GM21737 (cell line): Measurements from ENCODE around the gene HLA-DMB.

ENCODE experiments used
- ATAC-seq: cut with Tn5 transposase; IDR thresholded peaks from one replicate; pipeline ENCODE4 v1.9.1; 2021; ENCODE audit warnings: mild to moderate bottlenecking, moderate library complexity; ENCODE audit not compliant: unreplicated experiment

The HLA-DMB gene

DNA sequence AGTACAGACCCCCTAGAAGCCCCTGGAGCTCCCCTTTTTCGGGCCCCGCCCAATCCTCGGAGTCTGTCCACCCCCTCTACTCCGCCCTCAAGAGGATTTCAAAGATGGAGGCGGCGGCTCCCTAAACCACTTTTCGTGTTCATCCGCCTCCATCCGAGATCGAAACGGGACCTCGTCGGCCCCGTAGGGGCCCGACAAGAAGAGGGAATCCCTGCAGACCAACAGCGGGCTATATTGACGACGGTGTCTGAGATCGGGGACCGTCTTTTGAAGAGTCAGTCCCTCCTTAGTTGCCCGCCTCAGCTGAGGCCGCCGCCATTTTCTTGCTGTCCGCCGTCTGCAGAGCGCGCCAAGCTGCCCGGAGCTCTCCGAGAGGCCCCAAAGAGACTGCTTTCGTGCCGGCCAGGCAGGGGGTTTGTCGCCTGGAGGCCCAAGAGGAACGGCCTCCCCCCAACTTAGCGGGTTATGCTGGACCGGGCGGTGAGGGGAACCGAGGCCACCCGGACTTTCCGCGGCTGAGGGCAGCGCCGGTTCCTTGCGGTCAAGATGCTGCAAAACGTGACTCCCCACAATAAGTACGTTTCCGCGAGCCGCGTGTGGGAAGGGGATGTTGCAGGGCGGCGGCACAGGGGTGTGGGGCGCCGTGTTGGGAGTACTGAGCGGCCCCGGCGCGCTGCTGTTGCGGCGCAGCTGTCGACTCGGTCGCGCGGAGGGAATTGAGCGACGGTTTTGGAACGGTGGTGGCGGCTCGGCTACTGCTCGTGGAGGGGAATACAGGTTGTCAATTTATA is 31.7 kb upstream of the HLA-DMB start:
- no peak for ATAC-seq

DNA sequence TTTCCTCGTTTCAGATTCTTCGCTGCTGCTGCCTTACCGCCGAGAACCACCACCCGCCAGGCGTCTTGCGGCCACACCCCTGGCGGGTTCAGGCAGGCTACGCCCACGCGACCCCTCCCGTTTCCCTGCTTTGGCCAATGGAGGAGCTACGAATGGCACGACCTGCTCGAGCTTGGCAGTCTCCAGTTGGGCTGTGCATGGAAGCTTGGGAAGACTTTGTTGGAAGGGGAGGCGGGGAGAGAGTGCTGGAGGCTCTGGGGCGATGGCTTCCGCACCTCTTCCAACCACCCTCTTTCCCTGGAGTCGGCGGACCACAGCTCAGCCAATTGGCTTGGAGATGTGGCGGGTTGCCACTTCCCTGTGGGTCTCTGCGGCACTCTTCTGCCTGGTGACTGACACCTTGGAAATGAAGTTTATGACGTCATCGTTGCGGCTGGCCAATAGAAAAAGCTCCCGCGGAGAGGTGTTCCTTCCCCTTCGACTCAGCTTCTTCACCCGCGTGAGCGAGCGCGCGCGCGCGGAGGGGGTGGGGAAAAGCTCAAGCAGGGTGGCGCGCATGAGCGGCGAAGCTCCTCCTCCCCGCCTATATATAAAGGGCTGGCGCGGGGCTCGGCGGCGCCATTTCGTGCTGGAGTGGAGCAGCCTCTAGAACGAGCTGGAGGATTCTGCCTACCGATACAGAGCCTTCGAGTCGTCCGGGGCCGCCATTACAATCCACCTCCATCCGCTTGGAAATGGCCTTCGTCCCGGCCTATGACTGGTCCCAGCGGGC is 30.9 kb upstream of the HLA-DMB start:
- ATAC-seq = peak; percentile 40

DNA sequence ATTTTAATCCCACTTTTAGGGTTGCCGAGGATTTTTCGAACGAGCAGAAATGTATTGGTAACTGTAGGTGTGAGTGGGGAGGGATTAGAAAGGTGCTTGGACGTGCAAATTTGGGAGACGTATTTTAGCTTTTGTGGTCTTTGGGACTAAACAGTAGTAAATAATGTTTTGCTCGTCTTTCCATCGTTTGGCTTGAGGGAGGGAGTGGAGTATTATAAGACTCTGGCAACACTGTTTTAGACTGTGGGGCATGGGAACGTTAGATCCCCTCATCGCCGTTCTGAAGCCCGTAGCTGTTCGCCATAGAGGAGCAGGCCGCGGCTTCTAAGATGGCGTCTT is 30.4 kb upstream of the HLA-DMB start:
- ATAC-seq = no peak

DNA sequence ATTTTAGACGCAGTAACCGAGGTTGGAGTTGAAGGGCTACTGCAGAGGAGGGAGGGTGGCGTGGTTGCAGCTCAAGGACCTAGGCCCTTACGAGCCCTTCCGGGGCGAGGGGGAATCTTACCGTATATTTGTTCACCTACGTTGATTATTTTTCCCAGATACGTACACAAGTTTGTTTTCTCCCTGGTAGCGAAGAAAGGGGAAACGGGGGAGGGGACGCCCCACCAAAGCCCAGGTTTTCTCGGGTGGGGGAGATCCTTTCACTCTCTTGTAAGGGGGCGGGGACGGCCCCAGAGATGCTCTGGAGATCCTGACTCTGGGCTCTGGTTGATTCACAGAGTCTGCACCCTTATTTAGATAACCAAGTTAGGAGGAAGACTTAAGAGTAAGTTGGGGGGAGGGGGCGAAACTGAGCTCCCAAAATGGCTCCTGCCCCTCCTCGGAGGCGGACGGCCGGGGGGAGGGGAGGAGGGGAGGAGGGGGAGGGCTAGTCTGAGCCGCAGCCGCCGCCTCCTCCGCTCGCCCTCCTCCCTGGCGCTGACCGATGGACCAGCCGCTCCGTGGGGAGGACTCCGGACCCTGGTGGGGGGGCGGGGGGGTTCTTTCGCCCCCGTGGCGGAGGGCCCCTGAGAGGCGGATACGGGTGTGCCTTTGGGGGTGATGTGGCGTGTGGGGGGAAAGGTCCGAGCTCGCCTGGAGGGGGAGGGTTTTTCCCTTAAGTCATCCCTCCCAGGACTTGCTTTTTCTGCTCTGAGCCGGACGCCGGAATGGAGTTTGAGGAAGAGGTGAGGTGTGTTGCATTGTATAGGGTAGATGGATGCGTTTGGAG is 29.8 kb upstream of the HLA-DMB start:
- no peak for ATAC-seq

DNA sequence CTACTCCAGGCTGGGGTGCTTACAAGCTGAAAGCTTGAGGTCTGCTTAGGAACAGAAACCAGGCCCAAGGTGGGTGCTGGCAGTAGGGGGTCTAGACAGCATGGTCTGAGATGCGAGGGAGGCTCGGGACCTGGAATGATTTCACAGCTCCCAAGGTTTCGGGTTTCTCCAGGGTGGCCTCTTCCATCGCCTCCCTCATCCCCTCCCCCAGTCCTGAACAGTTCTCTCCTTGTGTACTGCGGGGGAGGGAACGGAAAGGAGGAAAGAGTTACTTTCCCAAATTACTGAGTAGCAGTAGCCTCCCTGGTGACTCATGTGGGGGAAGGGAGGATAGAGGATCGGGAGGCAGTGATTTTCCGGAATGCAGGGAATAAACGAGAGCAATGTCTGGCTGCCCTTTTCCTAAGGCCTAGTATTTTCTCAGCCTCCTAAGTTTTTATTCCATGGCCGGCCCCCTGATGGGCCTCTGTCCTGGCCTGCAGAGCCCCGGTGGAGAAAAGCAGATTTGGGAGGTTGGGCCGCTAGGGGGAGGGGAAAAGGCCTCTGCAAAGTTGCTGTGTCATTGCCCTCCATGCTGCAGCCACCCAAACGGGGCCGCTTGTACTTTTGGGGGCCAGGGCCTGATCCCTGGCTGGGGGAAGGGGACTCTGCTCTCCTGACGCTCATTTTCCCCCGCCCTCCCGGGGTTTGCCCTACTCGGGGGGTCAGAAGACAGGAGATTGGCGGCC is 29.0 kb upstream of the HLA-DMB start:
- no peak for ATAC-seq

DNA sequence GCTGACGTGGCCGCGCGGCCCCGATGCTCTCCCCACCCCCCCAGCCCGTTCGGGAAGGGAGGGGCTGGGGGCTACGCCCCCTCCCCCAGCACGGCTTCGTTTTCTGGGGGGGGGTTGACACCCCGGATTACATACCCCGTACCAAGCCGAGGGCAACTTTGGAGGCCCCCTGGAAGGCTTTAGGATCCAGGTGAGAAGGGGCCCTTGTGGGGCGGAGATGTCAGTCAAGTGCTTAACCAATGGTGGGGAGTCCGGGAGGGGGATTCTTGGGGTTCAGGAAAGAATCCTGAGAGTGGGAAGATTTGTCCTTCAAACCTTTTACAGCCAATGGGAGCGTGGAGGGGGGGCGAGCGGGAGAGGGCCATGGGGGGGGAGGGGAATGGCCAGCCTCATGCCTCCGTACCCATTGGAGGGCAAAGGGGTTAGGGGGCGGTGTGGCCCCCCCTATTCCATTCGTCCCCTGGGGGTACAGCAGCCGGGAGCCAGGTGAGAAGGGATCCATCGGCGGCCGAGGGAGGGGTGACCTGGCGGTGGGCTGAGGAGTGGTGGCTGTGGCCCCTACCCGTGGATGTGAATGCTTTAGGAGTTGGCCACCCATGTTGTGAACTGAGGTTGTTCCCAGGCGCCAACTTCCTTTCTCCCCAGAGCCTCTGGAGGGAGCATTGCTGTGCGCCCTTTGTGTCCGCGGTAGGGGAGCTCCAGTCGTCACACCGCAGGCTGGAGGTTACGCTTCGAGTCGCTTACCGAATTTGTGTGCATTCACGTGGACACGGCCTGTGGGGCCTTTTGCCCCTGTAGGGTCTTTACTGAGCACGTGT is 28.2 kb upstream of the HLA-DMB start:
- ATAC-seq = no peak

DNA sequence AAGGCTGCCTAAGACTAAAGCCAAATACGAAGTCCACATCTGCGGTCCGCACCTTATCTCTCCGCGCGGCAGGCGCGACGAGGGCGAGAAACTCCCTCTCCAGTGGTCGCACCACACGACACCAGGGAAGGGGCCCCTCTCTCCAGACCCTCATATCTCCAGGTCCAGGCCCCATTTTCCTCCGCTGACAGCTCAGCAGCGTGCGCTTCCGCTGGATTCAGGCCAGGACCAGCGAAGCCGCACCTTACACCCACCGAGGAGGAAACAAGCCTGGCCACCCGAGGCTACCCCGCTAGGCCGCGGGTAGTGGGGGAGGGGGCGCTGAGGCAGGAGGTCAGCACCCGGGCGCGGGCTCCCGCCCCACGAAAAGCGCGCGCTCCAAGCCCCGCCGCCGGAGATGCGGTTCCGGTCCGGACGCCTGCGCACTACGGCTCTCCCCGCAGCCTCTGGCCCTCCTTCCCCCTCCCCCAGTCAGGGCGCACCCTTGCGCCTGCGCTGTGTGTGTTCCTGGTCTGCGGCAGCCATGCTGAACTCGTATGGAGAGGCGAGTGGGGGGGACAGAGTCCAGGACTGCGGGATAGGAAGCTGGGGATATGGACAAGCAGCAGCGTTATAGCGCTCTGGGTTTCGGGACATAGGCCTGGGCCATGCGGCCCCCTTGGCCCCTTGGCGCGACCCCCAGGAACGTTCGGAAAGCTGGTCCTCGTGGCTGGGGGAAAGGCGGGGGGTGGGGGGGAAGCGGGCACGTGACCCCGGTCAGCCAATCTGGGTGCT is 27.5 kb upstream of the HLA-DMB start, which contains the start of gene BRD2:
TSS of gene BRD2 (plus strand) at position 502 of the 774 bp plus-strand sequence. CDS start 4,305 bp downstream, outside the sequence.
- ATAC-seq = peak; percentile 37

DNA sequence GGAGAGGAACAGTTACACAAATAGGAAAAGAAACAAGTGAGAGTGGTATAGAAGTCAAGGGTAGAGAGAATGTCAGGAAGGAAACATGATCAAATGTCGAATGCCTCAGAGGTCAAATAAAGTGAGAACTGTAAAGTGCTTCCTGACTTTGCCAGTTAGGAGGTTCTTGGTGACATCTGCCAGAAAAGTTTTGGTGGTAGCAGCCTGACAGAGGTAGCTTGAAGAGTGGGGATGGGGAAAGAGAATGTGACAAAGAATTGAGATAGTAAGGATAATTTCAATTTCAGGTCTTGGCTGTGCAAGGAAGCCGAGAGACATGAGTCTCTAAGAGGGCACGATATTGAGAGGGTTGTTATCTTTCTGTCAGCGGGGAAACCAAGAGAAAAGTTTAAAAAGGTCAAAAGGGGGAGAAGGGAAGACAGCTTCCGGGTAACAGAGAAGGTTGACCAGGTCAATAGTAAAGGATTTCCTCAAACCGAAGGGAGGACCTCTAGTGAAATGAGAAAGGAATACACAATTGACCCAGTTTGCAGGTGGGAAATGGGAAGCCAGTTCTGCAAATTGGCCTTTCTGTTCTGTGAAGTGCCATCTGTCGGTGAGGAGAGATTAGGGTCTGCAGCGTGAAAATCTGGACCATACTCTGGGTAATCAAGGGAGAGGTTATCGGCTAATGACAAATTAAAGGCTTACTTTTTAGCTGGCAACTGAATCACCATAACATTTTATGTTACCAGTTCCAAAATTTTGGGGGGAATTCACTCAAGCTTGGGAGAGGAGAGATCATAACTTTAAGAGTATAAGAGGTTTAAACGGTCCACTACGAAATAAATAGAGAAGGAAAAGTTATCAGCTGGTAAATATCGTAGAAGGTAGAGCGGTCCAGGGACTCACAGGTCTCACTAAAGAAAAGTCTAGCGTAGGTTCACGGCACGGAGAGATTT is 26.6 kb upstream of the HLA-DMB start:
- no peak for ATAC-seq

DNA sequence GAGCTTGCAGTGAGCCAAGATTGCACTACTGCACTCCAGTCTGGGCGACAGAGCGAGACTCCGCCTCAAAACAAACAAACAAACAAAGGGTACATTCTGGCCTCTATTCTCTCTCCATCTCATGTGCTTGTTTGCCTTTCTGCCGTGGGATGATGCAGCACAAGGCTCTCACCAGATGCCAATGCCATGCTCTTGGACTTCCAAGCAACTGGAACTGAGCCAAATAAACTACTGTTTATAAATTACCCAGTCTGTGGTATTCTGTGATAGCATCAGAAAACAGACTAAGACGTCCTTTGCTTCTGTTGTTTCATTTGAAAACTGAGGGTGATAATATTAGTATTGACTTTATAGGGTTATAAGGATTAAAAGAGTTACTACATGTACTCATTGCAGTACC is 23.9 kb upstream of the HLA-DMB start:
- no peak for ATAC-seq

DNA sequence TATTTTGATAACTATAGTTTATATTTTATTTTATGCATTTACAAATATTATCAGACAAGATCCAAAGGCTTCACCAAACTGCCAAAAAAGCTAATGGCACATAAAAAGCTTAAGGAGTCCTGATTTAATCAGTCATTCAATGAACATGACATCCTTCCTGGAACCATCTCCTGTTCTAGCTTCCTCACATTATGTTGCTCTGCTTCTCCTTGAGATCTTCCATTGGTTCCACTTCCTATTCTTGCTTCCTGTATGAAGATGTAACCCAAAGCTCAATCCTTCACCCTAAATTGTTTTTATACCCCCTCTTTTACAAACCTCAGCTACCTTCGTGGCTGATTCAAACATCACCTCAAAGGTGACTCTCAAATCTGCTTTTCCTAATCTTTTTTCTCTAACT is 23.0 kb upstream of the HLA-DMB start:
- ATAC-seq = no peak

DNA sequence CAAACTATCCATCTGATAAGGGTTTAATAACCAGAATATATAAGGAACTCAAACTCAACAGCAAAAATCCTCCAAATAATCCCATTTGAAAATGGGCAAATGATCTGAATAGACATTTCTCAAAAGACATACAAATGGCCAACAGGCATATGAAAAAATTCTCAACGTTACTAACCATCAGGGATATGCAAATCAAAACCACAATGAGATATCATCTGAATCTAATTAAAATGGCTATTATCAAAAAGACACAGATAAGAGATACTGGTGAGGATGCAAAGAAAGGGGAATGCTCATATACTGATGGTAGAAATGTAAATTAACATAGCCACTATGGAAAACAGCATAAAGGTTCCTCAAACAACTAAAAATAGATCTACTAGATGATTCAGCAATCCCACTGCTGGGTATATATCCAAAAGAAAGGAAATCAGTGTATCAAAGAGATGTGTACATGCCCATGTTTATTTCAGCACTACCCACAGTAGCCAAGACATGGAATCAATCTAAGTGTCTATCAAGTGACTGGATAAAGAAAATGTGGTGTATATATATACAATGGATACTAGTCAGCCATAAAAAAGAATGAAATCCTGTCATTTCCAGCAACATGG is 21.5 kb upstream of the HLA-DMB start:
- ATAC-seq = no peak

DNA sequence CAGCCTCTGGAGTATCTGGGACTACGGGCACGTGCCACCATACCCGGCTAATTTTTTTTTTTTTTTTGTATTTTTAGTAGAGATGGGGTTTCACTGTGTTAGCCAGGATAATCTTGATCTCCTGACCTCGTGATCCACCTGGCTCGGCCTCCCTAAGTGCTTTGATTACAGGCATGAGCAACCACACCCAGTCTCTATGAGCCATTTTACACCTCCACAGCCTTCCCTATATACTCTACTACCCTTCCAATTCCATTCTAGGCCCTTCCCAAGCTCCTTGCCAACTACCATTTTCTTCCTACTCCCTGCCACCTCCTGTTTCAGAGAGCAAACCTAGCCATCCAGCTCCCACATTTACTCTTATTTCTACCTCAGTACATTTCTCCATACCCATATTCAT is 19.7 kb upstream of the HLA-DMB start:
- ATAC-seq = no peak

DNA sequence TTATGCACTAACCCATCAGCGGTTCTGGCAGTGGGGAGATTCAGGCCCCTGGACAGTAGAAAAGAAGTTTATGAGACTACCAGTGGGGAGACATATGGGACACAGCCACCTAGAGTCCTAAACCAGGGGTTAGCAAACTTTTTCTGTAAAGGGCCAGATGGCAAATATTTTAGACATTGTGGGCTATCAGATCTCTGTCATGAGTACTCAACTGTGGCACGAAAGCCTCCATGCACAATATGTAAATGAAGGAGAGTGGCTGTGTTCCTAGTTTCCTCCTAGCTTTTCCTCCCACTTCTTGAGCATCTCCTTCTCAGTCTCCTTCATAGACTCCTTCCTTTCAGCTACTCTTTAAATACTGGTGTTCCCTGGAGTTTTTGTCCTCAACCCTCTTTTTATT is 15.3 kb upstream of the HLA-DMB start:
- no peak for ATAC-seq

DNA sequence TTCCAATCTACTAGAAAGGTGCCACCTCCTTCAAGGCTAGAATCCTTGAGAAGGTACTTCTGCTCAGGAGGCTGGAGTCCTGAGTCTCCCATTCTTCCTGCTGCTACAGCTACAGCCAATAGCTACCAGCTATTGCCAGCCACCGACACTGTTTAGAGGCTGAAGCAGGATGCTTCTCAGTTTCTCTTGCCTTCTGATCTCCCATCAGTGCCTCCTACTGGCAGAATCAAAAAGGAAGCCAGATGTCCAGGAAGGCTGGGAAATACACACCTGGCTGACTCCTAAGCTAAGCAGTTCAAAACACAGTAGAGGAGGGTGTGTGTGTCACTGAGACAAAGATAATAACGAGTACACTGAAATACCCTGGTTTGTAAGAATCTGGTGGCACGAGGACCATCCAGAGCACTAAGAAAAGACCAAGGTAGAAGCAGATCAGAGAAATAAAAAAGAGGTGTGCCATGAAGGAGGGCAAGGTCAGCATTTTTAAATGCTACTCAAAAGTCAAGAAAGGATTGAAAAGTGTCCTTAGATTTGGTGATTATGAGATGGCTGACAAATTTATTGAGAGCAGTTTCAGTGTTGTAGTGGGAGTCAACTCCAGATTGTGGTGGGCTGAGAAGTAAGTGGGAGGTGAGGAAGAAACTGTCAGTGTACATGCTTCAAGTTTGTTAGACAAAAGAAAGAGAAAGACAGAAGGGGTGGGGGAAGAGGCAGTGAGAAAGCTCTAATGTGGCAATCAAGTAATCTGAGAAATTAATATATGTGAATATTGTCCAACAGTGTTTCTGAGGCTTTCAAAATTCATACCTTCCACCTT is 14.4 kb upstream of the HLA-DMB start:
- no peak for ATAC-seq

DNA sequence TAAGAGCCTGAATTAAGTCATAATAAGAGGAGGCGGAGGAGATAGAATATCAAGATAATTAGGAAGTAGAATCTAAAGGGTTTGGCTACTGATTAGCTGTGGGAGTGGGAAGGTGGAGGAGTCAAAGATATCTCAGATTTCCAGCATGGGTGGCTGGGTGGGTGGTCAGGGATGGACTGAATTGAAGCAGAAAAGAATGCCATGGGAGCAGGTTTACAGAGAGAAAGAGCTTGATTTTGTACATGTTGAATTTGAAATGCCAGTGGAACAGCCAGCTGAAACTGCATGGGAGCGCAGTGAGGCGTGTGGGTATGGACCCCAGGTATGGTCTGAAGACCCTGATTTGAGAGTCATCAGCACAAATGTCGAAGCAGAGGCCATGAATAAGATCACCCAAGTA is 13.4 kb upstream of the HLA-DMB start:
- no peak for ATAC-seq

DNA sequence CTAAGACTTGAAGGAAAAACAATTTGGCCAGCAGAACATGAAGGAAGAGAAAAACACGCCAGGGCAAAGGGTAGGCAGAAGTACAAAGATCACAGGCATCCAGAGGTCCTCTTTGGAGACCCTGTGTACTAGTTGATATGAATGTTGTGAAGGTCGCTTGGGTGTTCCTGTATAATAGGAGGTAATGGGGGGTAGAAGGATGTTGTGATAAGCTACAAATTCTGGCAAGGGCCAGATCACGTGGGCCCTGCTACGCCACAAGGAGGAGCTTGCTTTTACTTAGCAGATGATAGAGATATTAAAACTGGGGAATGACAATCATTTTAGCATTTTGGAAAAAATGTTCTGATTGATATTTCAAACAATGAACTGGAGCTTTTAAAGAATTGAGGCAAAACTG is 12.9 kb upstream of the HLA-DMB start:
- ATAC-seq = no peak
